ENCODE data around the gene UBAC2.

The UBAC2 gene

DNA sequence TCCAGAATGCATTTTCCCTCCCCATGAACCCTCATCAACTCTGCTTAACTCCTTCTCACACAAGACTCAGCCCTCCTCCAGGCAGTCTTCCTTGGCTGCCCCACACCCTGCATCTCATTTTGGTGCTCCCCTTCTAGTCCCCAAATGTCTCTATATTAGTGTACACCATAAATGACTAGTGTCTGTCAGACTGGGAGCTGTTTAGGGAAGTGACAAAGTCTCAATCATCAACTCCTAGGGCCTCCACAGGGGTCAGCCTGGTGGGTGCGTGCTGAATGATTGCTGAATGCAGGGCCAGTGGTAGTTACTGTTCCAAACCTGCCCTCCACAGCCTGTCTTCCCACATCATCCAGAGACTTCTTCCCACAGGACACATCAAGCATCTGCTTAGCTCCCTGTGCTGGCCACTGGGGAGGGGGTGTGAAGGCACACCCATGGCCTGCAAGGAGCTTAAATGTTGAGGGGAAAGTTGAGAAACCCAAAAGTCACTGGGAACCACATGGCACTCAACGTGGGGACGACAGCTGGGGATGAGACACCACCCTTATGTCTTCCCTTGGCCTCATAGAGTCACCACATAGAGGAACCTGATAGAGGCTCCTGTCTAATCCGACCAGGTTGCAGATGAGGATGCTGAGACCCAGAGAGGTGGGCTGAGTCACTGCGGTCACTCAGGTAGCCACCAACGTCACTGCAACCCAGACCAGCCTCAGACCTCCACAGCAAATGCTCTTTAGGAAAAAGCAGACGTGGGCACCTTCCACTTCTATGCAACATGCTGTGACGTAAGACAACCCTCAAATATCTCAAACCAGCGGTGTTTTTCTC, 221.3 kb downstream of the UBAC2 start:
- DNase-seq = no peak

DNA sequence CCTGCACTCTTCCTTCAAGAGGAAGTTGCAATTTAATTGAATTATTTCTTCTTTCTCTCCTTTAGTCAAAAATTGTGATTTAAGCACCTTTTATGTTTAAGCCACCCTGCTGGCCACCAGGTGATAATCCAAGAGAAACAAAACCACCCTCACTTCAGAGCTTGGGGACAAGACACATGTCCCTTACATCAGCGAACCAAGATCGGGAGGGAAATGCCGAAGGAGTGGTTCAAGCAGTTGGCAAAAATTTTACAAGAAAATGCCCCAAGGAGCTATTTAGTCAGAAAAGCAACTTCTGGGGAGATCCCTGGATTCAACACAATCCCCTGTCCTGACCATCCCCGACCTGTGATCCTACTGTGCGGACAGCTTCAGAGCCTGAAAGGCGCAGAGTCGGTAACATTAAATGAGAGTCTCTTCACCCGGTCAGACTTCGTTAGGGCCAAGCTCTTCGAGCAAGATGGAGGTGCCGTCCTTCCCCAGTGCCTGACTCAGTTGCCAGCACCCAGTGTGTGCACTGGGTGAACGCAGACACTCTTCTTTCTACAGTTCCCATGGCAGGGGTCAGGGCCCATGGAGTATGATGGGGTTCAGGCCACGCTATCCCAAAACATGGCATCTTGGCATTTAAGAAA, 222.0 kb downstream of the UBAC2 start:
- no peak for DNase-seq

DNA sequence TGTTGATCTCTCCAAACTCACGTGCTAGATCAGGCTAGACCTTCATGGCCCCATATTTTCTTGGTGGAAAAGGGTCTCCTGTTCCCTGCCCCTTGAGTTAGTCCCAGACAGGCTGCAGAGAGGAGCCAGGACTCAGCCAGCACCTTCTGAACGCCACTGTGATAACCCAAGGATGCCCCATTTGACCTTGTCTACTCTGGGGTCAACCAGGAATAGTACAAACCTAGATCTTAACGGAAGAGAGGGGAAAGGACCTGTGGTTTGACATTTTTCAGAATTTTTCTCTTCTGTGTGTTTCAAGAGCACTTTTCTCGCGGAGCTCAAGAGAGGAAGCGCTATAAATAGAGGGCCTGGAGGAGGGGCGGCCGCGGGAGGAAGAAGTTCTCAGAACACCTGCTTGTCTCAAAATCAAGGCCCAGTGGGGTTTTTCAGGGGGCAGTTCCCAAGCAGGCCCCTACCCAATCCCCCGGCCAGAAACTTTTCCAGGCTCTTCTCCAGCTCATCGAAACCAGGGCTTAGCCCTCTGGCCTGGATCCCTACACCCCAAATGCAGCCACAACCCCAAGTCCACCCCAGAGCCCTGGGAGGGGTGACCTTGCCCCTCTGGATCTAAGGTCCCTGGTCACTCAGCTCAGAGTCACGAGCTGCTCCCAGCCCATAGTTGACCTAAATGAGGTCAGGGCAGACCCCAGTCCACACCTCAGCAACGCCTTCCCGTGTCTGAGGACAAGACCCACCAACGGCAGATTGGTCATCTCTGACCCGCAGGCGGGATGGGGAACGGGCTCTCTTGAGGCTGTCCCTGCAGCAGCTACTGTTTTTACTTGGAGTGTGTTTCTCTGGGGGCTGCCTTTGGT, 225.1 kb downstream of the UBAC2 start:
- DNase-seq = no peak

DNA sequence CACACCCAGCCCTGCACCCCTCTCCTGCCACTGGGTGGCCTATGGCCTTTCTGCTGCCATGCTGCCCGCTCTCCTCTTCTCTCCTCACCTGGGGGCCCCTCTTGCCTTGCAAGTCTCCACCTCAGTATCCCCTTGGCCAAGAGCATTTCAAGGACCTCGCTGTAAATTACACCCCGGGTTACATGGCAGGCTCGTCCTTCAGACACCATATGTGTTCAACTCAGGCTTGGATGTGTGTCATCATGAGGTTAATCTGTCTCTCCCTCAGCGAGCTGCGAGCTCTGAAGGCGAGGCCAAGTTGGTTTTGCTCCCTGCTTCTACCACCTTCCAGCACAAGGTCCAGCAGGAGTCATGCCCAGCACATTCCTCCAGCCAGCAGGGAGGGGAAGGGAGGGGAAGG, 225.8 kb downstream of the UBAC2 start:
- DNase-seq = no peak

DNA sequence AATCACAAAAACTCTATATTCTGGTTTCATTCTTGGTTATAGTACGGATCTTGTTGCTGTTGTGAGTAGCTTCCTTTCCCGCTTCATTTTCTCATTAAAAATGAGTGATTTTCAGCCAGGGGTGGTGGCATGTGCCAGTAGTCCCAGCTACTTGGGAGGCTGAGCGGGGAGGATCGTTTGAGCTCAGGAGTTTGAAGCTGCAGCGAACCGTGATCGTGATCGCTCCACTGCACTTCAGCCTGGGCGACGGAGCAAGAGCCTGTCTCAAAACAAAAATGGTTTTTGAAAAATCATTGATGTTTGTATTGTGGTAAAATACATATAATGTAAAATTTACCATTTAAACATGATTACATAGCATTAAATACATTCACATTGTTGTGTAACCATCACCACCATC, 229.0 kb downstream of the UBAC2 start:
- no peak for DNase-seq

GRCh38 chr13:99431927-99432608, 231.4 kb downstream of the UBAC2 start:
- DNase-seq = no peak

- DNase-seq = no peak
Observed at GRCh38 chr13:99432609-99433542, 232.2 kb downstream of the UBAC2 start.

GRCh38 chr13:99433543-99434075, 233.0 kb downstream of the UBAC2 start:
- DNase-seq = no peak

GRCh38 chr13:99434258-99434788, 233.7 kb downstream of the UBAC2 start:
- DNase-seq = no peak

- no peak for DNase-seq
Observed at GRCh38 chr13:99435116-99435515, 234.5 kb downstream of the UBAC2 start.

- DNase-seq = no peak
Observed at GRCh38 chr13:99435998-99436397, 235.3 kb downstream of the UBAC2 start.
